SK-N-SH treated with all-trans-retinoic acid at 6 μM for 48 hours (cell line): ENCODE measurements around the gene XCL1.

Experiments
- ARNTL ChIP-seq: fragments of 450-650 bp; formaldehyde crosslinking; IDR thresholded peaks from 2 replicates; pipeline ENCODE4 v1.5.0; 2020; ENCODE audit warnings: low read depth, mild to moderate bottlenecking, moderate library complexity, borderline replicate concordance
- CREB5 ChIP-seq: fragments of 250-450 bp; sonication (Bioruptor Pico); IDR thresholded peaks from 2 replicates; pipeline ENCODE4 v1.5.1; 2020; ENCODE audit warnings: low read depth, mild to moderate bottlenecking, moderate library complexity
- CSDC2 ChIP-seq: fragments of 250-450 bp; sonication (Bioruptor Pico); IDR thresholded peaks from 2 replicates; pipeline ENCODE4 v1.5.0; 2020; ENCODE audit warnings: mild to moderate bottlenecking, moderate library complexity
- RARB ChIP-seq: fragments of 250-450 bp; sonication (Bioruptor Pico); IDR thresholded peaks from 2 replicates; pipeline ENCODE4 v1.8.0; 2021; ENCODE audit warnings: mild to moderate bottlenecking, moderate library complexity
- TOX ChIP-seq: fragments of 250-450 bp; sonication (Bioruptor Pico); IDR thresholded peaks from 2 replicates; pipeline ENCODE4 v1.8.0; 2021; ENCODE audit warnings: mild to moderate bottlenecking, moderate library complexity, borderline replicate concordance
- TSHZ2 ChIP-seq: fragments of 250-450 bp; sonication (Bioruptor Pico); IDR thresholded peaks from 2 replicates; pipeline ENCODE4 v1.5.0; 2020; ENCODE audit warnings: mild to moderate bottlenecking, moderate library complexity
- ZFP3 ChIP-seq: fragments of 250-450 bp; sonication (Bioruptor Pico); IDR thresholded peaks from 2 replicates; pipeline ENCODE4 v1.5.0; 2020; ENCODE audit warnings: mild to moderate bottlenecking, moderate library complexity
- ZFP30 ChIP-seq: fragments of 450-650 bp; formaldehyde crosslinking; IDR thresholded peaks from 2 replicates; pipeline ENCODE4 v1.5.0; 2022; ENCODE audit warnings: mild to moderate bottlenecking, moderate library complexity
- ZNF70 ChIP-seq: fragments of 450-650 bp; formaldehyde crosslinking; IDR thresholded peaks from 2 replicates; pipeline ENCODE4 v1.5.0; 2020; ENCODE audit warnings: mild to moderate bottlenecking, moderate library complexity
- TF ChIP-seq, protein P1 (sequence below): fragments of 250-450 bp; sonication (Bioruptor Pico); IDR thresholded peaks from 2 replicates; pipeline ENCODE4 v1.8.0; 2020; ENCODE audit warnings: mild to moderate bottlenecking, moderate library complexity, borderline replicate concordance
- TF ChIP-seq, protein P2 (sequence below): fragments of 250-450 bp; sonication (Bioruptor Pico); IDR thresholded peaks from 2 replicates; pipeline ENCODE4 v1.8.0; 2021; ENCODE audit warnings: low read depth, mild to moderate bottlenecking, moderate library complexity, borderline replicate concordance

DNA sequence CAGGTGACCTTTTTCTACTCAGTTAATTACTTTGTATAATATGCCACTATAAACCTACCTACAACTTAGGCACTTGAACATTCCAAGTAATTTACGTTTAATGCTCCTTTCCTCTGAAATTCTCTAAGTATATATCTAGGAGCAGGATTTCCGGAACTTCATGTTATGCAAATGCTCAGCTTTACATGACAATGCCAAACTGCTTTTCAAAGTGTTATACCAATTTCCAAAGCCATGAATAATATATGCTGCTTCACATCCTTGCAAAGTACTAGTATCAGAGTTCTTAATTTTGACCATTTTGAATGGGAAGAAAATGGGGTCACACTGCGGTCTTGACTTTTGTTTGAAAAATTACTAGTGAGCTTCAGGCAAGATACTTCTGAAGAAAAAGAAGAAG is 5.8 kb upstream of the XCL1 start:
- no peak for TF ChIP-seq CREB5 (CRISPR knock-in tag)
- no peak for TF ChIP-seq CSDC2 (CRISPR knock-in tag)
- TF ChIP-seq RARB (CRISPR knock-in tag): no peak
- no peak for TF ChIP-seq ZNF70 (CRISPR knock-in tag)
- TF ChIP-seq, protein P1, sequence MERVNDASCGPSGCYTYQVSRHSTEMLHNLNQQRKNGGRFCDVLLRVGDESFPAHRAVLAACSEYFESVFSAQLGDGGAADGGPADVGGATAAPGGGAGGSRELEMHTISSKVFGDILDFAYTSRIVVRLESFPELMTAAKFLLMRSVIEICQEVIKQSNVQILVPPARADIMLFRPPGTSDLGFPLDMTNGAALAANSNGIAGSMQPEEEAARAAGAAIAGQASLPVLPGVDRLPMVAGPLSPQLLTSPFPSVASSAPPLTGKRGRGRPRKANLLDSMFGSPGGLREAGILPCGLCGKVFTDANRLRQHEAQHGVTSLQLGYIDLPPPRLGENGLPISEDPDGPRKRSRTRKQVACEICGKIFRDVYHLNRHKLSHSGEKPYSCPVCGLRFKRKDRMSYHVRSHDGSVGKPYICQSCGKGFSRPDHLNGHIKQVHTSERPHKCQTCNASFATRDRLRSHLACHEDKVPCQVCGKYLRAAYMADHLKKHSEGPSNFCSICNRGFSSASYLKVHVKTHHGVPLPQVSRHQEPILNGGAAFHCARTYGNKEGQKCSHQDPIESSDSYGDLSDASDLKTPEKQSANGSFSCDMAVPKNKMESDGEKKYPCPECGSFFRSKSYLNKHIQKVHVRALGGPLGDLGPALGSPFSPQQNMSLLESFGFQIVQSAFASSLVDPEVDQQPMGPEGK (CRISPR knock-in tag): no peak
- no peak for TF ChIP-seq ZFP30 (CRISPR knock-in tag)
- no peak for TF ChIP-seq ARNTL
- TF ChIP-seq TOX (CRISPR knock-in tag): no peak
- TF ChIP-seq, protein P2, sequence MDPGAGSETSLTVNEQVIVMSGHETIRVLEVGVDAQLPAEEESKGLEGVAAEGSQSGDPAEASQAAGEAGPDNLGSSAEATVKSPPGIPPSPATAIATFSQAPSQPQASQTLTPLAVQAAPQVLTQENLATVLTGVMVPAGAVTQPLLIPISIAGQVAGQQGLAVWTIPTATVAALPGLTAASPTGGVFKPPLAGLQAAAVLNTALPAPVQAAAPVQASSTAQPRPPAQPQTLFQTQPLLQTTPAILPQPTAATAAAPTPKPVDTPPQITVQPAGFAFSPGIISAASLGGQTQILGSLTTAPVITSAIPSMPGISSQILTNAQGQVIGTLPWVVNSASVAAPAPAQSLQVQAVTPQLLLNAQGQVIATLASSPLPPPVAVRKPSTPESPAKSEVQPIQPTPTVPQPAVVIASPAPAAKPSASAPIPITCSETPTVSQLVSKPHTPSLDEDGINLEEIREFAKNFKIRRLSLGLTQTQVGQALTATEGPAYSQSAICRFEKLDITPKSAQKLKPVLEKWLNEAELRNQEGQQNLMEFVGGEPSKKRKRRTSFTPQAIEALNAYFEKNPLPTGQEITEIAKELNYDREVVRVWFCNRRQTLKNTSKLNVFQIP (CRISPR knock-in tag): no peak
- no peak for TF ChIP-seq TSHZ2
- TF ChIP-seq ZFP3 (CRISPR knock-in tag): no peak
